NOMO-1 treated with dmso at 0.1 percent for 144 hours (cell line): ENCODE data around the gene ACSF3.

Source experiments
- DNase-seq: peaks from one replicate; lab custom pipeline; 2025; ENCODE audit not compliant: unreplicated experiment; lab: John Stamatoyannopoulos, UW

ACSF3 gene

GRCh38 chr16:89198417-89199240 is 105.0 kb downstream of the ACSF3 start:
- no peak for DNase-seq

GRCh38 chr16:89199241-89200123 is 105.8 kb downstream of the ACSF3 start:
- no peak for DNase-seq

DNA sequence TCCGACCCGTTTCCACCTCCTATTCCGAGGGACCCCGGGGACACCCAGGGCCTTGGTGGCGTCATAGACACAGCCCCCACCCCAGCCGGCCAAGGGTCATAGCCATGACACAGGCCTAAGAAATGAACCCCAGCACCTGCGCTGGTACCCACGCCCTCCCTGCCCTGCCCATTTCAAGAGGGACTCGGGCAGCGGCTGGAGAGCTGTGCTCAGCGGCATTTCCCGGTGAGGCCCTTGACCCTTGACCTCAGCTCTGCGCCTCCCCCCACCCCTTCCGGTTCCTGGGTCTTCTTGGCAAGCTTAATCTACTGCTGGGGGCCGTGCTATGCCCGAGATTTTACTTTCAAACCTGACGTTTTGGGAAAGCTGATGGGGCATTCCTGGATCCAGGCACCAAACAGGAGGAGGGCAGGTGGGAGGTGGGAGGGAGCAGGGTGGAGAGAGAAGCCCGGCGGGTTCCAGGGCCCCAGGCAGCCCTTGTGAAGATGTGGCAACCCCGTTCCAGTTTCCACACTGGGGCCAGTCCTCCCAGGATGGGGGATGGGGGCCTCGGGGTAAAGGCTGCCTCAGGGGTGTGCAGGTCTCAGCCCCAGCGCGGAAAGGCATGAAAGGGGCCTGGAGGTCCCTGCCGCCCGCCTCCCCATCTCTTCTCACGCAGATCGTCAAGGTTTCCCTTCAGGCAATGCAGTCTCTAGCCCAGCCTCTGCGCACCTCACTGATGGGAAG is 106.6 kb downstream of the ACSF3 start, which contains the start of gene SLC22A31:
TSS of gene SLC22A31 (minus strand) at position 414 of the 726 bp plus-strand sequence. CDS start at position 378, 36 bp downstream.
- no peak for DNase-seq

GRCh38 chr16:89200850-89201411 is 107.3 kb downstream of the ACSF3 start:
- no peak for DNase-seq

GRCh38 chr16:89201439-89202377 is 108.1 kb downstream of the ACSF3 start:
- no peak for DNase-seq

DNA sequence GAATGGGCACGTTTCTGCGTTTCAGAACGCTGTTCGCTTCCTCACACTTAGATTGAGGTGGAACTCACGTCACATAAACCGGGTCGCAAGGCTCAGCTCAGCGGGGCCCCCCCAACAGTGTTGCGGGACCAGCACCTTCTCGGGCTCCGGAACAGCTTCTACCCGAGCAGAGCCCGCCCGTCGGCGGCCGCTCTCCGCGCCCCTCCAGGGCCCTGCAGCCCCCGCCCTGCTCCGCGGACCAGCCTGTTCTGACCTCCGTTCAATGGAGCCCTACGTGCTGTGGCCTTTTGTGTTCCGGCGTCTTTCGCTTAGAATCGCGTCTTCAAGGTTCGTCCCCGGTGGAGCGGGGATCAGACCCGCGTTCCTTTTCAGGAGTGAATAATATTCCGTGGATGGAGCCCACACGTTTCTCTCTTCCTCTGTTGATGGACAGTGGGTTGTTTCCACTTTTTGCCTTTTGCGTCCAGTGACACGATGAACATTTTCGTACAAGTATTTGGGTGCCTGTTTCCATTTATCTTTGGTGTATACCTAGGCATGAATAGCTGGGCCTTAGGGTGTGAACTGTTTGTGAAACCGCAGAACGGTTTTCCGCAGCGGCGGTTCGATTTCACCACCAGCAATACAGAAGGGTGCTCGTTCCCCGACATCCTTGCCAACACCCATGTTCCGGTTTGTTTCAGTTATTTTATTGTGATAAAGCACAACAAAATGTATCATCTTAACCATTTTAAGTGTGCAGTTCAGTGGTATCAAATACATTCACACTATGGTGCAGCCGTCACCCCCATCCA is 109.0 kb downstream of the ACSF3 start:
- no peak for DNase-seq
